Skeletal muscle tissue (tissue), 4 donors: ENCODE measurements around the gene FBXO7. TPM values are rescaled to one million over a fixed set of nuclear protein-coding genes. Genes with fewer than 3 reads are reported as not detected.

Experiments used
- H3K27ac ChIP-seq: one replicate; pipeline ENCODE4 v1.7.0; 2013; ENCODE audit warnings: mild to moderate bottlenecking, low read depth, low read length, inconsistent platforms
- H3K27me3 ChIP-seq, 3 donors: one replicate each; pipeline ENCODE4 v1.7.0; 2013; ENCODE audit warnings: low read length in 3 of 3; ENCODE audit not compliant: control insufficient read depth in 3 of 3, insufficient read depth in 3 of 3
- H3K36me3 ChIP-seq, 3 donors: one replicate each; pipeline ENCODE4 v1.7.0; 2013; ENCODE audit warnings: low read length in 3 of 3; ENCODE audit not compliant: control insufficient read depth in 3 of 3, insufficient read depth in 3 of 3
- H3K4me1 ChIP-seq, 3 donors: one replicate each; pipeline ENCODE4 v1.7.0; 2013; ENCODE audit warnings: low read length in 3 of 3, mild to moderate bottlenecking in 3 of 3; ENCODE audit not compliant: control insufficient read depth in 3 of 3, insufficient read depth in 3 of 3
- H3K4me3 ChIP-seq, 3 donors: one replicate each; pipeline ENCODE4 v1.7.0; 2013; ENCODE audit warnings: low read length in 3 of 3
- H3K9ac ChIP-seq, 3 donors: one replicate each; pipeline ENCODE4 v1.7.0; 2013; ENCODE audit warnings: low read length in 3 of 3, mild to moderate bottlenecking in 3 of 3, moderate library complexity in 2 of 3, low read depth in 1 of 3
- H3K9me3 ChIP-seq, 3 donors: one replicate each; pipeline ENCODE4 v1.7.0; 2013; ENCODE audit warnings: low read length in 3 of 3; ENCODE audit not compliant: control insufficient read depth in 3 of 3
- total RNA-seq: library from RNA; depleted of rRNA; stranded (reverse); fragments of >200 nt; gene quantifications from one replicate; pipeline ENCODE4 v1.2.3, GENCODE V29; 2014
- donor health status: Osteomylitis.

Gene FBXO7
- total RNA-seq, 1 donor from 2014 or later, result 60.5 TPM

- no peak overlapping the region for H3K27ac ChIP-seq
- peaks cover 0 to 2% (median 0%) of the 10 kb centered on the region in 3 donors for H3K36me3 ChIP-seq
- H3K9me3 ChIP-seq, result no peaks in the 10 kb centered on the region
- no peaks in the 10 kb centered on the region for H3K4me1 ChIP-seq
- no peaks in the 10 kb centered on the region for H3K27me3 ChIP-seq
- no peak overlapping the region for H3K9ac ChIP-seq
- no peak overlapping the region for H3K4me3 ChIP-seq
Measured at GRCh38 chr22:32511274-32511673, 36.7 kb downstream of the FBXO7 start.

GRCh38 chr22:32511776-32512175, 37.2 kb downstream of the FBXO7 start:
- no peak overlapping the region for H3K9ac ChIP-seq
- no peak overlapping the region for H3K27ac ChIP-seq
- H3K4me3 ChIP-seq, result no peak overlapping the region
- no peaks in the 10 kb centered on the region for H3K9me3 ChIP-seq
- H3K4me1 ChIP-seq, result no peaks in the 10 kb centered on the region
- no peaks in the 10 kb centered on the region for H3K27me3 ChIP-seq
- H3K36me3 ChIP-seq, result peaks cover 0 to 2% (median 0%) of the 10 kb centered on the region in 3 donors

- no peaks in the 10 kb centered on the region for H3K4me1 ChIP-seq
- H3K27me3 ChIP-seq, result no peaks in the 10 kb centered on the region
- H3K9ac ChIP-seq, result no peak overlapping the region
- H3K4me3 ChIP-seq, result no peak overlapping the region
- no peaks in the 10 kb centered on the region for H3K9me3 ChIP-seq
- peaks cover 0 to 2% (median 0%) of the 10 kb centered on the region in 3 donors for H3K36me3 ChIP-seq
- no peak overlapping the region for H3K27ac ChIP-seq
Measured at GRCh38 chr22:32512267-32512982, 37.8 kb downstream of the FBXO7 start.

GRCh38 chr22:32515084-32515483, 40.5 kb downstream of the FBXO7 start:
- H3K27me3 ChIP-seq, result no peaks in the 10 kb centered on the region
- H3K36me3 ChIP-seq, result peaks cover 0 to 4% (median 0%) of the 10 kb centered on the region in 3 donors
- no peak overlapping the region for H3K27ac ChIP-seq
- no peaks in the 10 kb centered on the region for H3K4me1 ChIP-seq
- H3K4me3 ChIP-seq, result no peak overlapping the region
- no peak overlapping the region for H3K9ac ChIP-seq
- no peaks in the 10 kb centered on the region for H3K9me3 ChIP-seq

DNA sequence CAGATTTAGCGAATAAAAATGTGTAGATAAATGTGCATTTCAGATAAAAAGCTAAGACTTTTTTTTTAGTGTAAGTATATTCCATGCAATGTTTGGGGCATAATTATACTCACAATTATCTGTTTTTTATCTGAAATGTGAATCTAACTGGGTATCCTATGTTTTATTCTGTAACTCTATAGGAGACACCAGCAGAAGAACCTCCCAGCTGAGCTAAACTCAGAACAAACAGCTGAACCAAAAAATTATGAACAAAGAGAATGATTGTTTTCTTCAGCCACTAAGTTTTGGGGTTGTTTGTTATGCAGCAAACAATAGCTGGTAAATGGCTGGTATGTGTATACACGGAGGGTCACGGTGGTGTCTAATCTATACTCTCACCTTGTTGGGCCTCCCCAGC, 42.9 kb downstream of the FBXO7 start:
- no peak overlapping the region for H3K9ac ChIP-seq
- H3K4me3 ChIP-seq, result no peak overlapping the region
- H3K27ac ChIP-seq, result no peak overlapping the region
- no peaks in the 10 kb centered on the region for H3K9me3 ChIP-seq
- H3K36me3 ChIP-seq, result peaks cover 0 to 2% (median 0%) of the 10 kb centered on the region in 3 donors
- H3K4me1 ChIP-seq, result peaks cover 0 to 2% (median 0%) of the 10 kb centered on the region in 3 donors
- no peaks in the 10 kb centered on the region for H3K27me3 ChIP-seq

GRCh38 chr22:32517921-32518320, 43.3 kb downstream of the FBXO7 start:
- Histone ChIP-seq H3K36me3 (peaks cover 0 to 2% (median 0%) of the 10 kb centered on the region in 3 donors), H3K27ac (no peak overlapping the region), H3K27me3 (no peaks in the 10 kb centered on the region), H3K9ac (no peak overlapping the region), H3K4me1 (peaks cover 0 to 6% (median 0%) of the 10 kb centered on the region in 3 donors), H3K4me3 (no peak overlapping the region), H3K9me3 (no peaks in the 10 kb centered on the region)

DNA sequence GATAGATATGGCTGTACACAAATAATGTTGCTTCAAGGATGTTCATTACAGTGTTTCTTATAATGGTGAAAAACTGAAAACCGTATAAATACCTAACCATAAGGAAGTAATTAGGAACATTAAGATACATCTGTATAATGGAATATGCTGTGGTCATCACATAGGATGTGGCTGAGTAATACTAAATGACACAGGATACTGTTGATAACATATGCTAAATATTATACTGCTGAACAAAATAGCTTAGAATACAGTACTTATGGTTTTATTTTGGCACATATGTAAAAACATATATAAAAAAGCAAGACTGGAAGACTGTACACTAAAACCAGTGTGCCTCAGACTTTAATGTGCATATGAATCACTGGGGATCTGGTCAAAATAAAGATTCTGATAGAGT, 43.8 kb downstream of the FBXO7 start:
- Histone ChIP-seq H3K4me1 (peaks cover 0 to 6% (median 0%) of the 10 kb centered on the region in 3 donors), H3K4me3 (no peak overlapping the region), H3K9ac (no peak overlapping the region), H3K9me3 (no peaks in the 10 kb centered on the region), H3K36me3 (peaks cover 0 to 2% (median 0%) of the 10 kb centered on the region in 3 donors), H3K27ac (no peak overlapping the region), H3K27me3 (no peaks in the 10 kb centered on the region)

- H3K27ac ChIP-seq, result no peak overlapping the region
- H3K9ac ChIP-seq, result no peak overlapping the region
- peaks cover 0 to 2% (median 0%) of the 10 kb centered on the region in 3 donors for H3K36me3 ChIP-seq
- H3K4me1 ChIP-seq, result peaks cover 0 to 6% (median 0%) of the 10 kb centered on the region in 3 donors
- H3K4me3 ChIP-seq, result no peak overlapping the region
- no peaks in the 10 kb centered on the region for H3K9me3 ChIP-seq
- H3K27me3 ChIP-seq, result no peaks in the 10 kb centered on the region
Measured at GRCh38 chr22:32518848-32519247, 44.2 kb downstream of the FBXO7 start.

DNA sequence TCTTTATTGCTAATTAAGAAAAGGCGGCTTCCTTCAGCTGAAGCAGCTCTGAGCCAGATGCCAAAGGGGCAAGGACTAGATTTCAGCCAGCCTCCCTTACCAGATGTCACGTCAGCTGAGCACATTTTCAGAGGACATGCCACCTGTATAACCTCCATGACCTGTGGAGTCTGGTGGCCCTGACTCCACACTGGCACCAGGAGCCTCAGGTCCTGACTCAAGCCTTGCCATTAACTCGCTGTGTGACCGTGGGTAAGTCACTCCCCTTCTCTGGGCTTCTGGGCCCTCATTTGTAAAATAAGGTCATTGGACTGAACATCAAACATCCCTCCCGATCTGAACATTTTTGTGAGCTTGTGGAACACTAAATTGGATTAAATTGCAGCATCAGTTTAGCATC, 46.0 kb downstream of the FBXO7 start:
- no peaks in the 10 kb centered on the region for H3K27me3 ChIP-seq
- H3K27ac ChIP-seq, result no peak overlapping the region
- H3K4me3 ChIP-seq, result no peak overlapping the region
- H3K36me3 ChIP-seq, result peaks cover 0 to 2% (median 0%) of the 10 kb centered on the region in 3 donors
- no peak overlapping the region for H3K9ac ChIP-seq
- no peaks in the 10 kb centered on the region for H3K9me3 ChIP-seq
- H3K4me1 ChIP-seq, result peaks cover 0 to 6% (median 0%) of the 10 kb centered on the region in 3 donors

- H3K27ac ChIP-seq, result no peak overlapping the region
- H3K4me3 ChIP-seq, result no peak overlapping the region
Measured at GRCh38 chr22:32522237-32522636, 47.6 kb downstream of the FBXO7 start.

More at GRCh38 chr22:32522237-32522636, 47.6 kb downstream of the FBXO7 start:
- peaks cover 0 to 6% (median 0%) of the 10 kb centered on the region in 3 donors for H3K4me1 ChIP-seq
- H3K36me3 ChIP-seq, result peaks cover 0 to 2% (median 0%) of the 10 kb centered on the region in 3 donors
- H3K9me3 ChIP-seq, result no peaks in the 10 kb centered on the region
- no peaks in the 10 kb centered on the region for H3K27me3 ChIP-seq
- H3K9ac ChIP-seq, result peak overlapping the region in 2 of 3 donors; percentile 45 to 47
